ENCODE measurements around the gene SLIT1.

GRCh38 chr10:97066877-97067555, 118.7 kb downstream of the SLIT1 start:
- TF ChIP-seq CTCF (IDR thresholded peaks at IDR 0.05; ENCODE audit: insufficient read depth, low read length, poor library complexity, severe bottlenecking) = no peak
- TF ChIP-seq EZH2phosphoT487 (conservative IDR thresholded peaks at IDR 0.05; ENCODE audit: low read length) = no peak

Data from SU-DHL-6 (cell line).